LNCaP clone FGC (cell line): ENCODE data around the gene PPP2R2B.
A peak's percentile ranks its signal among the peaks of the same experiment; 100 is the strongest.

Source experiments
- DNase-seq: peaks from one replicate; pipeline ENCODE4 v3.0.0-alpha.2; 2011; ENCODE audit warnings: low read depth
- H3K4me3 ChIP-seq: 2 replicates; pipeline ENCODE4 v1.5.1; 2011; ENCODE audit warnings: mild to moderate bottlenecking, low read depth, low read length, control low read depth
- TF ChIP-seq, protein P1 (sequence below): IDR thresholded peaks from 2 replicates; pipeline ENCODE4 v1.5.1; 2012; ENCODE audit warnings: mild to moderate bottlenecking; ENCODE audit not compliant: control insufficient read depth, insufficient read depth; ENCODE audit errors: extremely low read depth

PPP2R2B gene

DNA sequence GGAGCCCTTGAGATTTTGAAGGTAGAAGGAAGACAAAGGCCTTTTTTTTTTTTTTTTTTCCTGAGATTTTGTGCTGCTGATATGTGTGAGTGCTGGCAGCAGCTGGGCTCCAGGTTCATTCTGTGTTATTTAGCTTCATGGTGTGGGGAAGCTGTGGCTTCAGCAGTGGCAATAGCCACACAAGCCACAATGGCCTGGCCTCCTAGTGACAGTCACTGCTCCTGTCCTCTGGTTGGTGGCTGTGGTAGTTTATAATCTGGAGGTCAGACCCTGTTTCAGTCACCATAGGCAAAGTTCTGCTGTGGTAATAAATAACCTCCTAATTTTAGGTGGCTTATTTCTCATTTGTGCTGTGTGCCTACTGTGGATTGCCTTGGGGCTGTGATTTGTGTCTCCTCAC lies 334.3 kb downstream of the PPP2R2B start:
- no peak overlapping the region for H3K4me3 ChIP-seq
- DNase-seq, result no peak
- TF ChIP-seq, protein P1, sequence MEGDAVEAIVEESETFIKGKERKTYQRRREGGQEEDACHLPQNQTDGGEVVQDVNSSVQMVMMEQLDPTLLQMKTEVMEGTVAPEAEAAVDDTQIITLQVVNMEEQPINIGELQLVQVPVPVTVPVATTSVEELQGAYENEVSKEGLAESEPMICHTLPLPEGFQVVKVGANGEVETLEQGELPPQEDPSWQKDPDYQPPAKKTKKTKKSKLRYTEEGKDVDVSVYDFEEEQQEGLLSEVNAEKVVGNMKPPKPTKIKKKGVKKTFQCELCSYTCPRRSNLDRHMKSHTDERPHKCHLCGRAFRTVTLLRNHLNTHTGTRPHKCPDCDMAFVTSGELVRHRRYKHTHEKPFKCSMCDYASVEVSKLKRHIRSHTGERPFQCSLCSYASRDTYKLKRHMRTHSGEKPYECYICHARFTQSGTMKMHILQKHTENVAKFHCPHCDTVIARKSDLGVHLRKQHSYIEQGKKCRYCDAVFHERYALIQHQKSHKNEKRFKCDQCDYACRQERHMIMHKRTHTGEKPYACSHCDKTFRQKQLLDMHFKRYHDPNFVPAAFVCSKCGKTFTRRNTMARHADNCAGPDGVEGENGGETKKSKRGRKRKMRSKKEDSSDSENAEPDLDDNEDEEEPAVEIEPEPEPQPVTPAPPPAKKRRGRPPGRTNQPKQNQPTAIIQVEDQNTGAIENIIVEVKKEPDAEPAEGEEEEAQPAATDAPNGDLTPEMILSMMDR, result no peak

DNA sequence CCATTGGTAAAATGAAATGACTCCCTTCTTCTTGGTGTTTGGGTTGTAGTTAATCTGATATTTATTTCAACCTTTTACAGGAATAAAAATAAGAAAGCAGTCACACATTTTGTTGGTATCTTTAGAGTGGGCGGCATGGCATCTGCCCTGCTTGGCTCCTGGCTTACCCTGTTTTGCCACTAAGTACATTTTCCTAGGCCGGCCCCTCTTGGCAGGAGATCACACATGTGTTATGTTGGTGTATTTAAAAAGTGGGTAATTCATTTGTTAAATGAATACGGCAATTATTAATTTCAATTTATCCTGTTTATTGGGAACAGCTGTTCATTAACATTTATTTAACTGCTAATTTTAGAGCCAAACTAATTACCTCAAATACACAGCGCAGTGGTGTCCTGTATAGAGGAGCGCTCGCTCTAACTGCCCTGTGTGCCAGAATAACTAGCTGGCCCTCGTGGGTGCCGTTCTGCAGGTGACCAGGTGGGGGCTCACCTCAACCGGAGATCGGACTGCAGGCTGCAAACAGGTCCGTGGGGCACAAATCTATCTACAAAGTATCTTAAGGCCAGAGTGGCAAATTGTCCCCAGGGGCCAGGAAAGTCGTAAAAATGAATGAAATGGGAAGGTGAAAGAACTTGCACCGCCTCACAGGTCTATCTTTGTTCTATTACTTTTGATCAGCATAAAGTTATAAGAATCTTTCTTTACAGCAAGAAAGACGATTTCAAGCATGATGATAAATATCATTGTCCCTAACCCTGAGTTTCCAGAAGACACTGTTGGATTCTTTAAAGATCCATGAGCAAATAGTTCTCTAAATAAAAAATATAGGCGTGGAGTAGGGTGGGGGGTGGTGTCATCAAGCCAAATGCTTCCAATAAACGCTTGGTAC lies 336.4 kb downstream of the PPP2R2B start:
- DNase-seq, result peak; percentile 42
- TF ChIP-seq, protein P1, result peak; percentile 91
- no peak overlapping the region for H3K4me3 ChIP-seq

DNA sequence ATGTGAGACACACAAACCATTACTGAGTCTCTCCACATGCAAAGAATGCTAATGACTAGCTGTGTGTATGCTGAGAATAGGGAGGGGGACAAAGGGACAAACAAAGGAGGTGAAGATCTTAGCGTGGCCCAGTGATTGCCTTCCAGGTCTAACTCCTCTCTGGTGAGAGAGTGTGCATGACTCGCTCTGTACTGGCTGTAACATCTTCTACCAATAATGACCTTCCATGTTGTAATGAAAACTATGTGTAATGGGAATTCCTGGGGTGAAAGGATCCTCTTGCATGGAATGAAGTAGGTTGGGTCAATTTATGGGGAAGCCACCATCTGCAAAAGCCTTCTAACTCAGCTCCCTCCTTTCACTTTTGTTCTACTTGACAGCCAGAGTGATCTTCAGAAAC lies 338.1 kb downstream of the PPP2R2B start:
- no peak for DNase-seq
- no peak overlapping the region for H3K4me3 ChIP-seq
- TF ChIP-seq, protein P1, result no peak

DNA sequence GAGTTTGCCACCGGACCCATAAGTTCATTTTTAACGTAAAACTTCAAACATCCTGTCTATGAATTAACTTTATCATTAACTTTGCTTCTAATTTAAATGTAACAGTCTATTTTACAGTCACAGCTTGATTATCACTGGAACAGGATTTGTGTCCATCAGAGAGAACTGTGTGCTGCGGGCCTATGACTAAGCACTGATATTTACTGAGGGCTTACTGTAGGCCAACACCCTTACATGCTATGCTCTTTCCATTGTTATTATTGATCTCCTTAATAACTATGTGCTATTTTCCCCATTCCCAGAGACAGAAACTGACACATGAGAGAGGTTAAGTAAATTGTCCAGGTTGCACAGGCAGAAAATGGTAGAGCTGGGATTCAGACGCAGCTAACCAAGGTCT lies 338.6 kb downstream of the PPP2R2B start:
- no peak overlapping the region for H3K4me3 ChIP-seq
- DNase-seq, result no peak
- TF ChIP-seq, protein P1, result no peak

DNA sequence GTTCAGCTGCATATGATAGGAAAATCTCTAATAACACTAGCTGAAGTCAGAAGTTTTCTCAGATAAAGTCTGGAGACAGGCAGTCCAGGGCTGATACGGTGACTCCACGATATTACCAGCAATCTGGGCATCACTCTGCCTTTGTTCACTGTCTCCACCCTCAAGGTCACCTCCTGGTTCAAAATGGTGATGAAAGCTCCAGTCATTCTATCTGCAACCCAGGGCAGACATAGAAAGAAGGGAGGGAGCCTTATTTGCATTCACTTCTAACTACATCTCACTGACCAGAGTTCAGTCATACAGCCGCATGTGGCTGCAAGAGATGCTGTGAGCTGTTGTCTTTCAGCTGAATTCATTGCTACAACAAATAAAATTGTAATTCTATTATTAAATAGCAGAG lies 340.1 kb downstream of the PPP2R2B start:
- H3K4me3 ChIP-seq, result no peak overlapping the region
- TF ChIP-seq, protein P1, result no peak
- DNase-seq, result no peak

DNA sequence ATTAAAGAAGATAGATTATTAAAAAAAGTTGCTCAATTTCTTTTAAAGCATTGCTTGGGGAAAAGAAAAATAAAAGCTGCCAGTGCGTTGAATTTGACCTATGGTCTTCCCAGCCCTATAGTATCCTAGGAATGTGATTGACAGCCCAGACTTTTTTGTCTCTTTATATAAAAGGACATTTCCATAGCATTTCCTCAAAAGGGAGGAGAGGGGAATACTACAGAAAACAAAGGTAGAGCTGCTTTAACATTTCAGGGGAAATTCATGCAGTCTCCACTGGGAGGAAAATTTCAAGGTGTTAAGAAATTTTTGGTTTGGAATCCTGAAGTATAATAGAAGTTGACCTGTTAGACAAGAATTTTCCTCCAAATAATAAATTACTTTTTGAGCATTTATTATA lies 344.7 kb downstream of the PPP2R2B start:
- TF ChIP-seq, protein P1, result no peak
- H3K4me3 ChIP-seq, result no peak overlapping the region
- DNase-seq, result no peak

DNA sequence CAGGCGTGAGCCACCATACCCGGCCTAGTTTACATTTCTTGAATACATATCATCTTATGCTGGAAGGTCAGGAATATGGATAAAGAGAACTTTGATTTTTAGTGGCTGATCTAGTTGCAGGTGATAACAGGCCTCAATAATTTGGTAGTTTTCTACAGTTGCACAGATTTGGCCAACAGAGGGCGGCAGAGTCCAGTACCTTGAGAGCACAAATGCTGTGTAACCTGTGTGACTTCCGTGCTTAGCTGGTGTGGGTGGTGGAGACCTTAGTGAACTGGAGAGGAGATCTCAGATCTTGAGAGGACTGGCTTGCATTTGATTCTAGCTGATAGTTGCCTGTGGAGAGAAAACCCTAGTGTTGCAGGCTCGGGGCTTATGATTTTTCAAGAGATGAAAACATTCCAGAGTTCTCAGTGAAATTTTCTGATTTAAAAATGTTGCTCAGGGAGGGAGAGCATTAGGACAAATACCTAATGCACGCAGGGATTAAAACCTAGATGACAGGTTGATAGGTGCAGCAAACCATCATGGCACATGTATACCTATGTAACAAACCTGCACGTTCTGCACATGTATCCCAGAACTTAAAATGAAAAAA lies 345.2 kb downstream of the PPP2R2B start:
- TF ChIP-seq, protein P1, result peak; percentile 96

More for the DNA sequence above, 345.2 kb downstream of the PPP2R2B start:
- no peak overlapping the region for H3K4me3 ChIP-seq
- DNase-seq, result peak; percentile 50
